D721Med (cell line): ENCODE data around the gene EHD1.

Experiments used
- DNase-seq: peaks from one replicate; pipeline ENCODE4 v3.0.0; 2011; ENCODE audit warnings: low spot score; ENCODE audit not compliant: insufficient read length
- FAIRE-seq: peaks from 2 replicates; lab custom pipeline; 2011; peaks lifted over from hg19 to GRCh38; lab: Jason Lieb, UNC
- TF ChIP-seq, protein P1 (sequence below): IDR thresholded peaks from 2 replicates; pipeline ENCODE4 v1.5.1; 2012; ENCODE audit warnings: mild to moderate bottlenecking, control low read depth; ENCODE audit not compliant: insufficient read depth; ENCODE audit errors: missing control alignments

Gene EHD1

DNA sequence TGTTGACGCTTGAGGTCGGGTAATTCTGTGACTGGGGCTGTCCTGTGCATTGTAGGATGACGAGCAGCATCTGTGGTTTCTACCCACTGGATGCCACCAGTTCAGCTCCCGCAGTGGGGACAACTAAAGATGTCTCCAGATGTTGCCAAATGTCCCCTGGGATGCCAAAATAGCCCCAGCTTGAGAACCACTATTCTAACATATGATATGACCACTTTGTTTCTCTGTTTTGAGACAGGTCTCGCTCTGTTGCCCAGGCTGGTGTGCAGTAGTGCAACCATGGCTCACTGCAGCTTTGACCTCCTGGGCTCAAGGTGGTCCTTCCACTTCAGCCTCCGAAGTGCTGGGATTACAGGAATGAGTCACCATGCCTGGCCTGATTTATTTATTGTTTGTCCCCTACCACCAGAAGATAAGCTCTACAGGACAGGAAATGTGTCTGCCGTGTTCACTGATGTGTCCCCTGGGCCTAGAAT lies 63.7 kb downstream of the EHD1 start:
- no peak for FAIRE-seq
- no peak for DNase-seq
- TF ChIP-seq, protein P1, sequence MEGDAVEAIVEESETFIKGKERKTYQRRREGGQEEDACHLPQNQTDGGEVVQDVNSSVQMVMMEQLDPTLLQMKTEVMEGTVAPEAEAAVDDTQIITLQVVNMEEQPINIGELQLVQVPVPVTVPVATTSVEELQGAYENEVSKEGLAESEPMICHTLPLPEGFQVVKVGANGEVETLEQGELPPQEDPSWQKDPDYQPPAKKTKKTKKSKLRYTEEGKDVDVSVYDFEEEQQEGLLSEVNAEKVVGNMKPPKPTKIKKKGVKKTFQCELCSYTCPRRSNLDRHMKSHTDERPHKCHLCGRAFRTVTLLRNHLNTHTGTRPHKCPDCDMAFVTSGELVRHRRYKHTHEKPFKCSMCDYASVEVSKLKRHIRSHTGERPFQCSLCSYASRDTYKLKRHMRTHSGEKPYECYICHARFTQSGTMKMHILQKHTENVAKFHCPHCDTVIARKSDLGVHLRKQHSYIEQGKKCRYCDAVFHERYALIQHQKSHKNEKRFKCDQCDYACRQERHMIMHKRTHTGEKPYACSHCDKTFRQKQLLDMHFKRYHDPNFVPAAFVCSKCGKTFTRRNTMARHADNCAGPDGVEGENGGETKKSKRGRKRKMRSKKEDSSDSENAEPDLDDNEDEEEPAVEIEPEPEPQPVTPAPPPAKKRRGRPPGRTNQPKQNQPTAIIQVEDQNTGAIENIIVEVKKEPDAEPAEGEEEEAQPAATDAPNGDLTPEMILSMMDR = no peak

DNA sequence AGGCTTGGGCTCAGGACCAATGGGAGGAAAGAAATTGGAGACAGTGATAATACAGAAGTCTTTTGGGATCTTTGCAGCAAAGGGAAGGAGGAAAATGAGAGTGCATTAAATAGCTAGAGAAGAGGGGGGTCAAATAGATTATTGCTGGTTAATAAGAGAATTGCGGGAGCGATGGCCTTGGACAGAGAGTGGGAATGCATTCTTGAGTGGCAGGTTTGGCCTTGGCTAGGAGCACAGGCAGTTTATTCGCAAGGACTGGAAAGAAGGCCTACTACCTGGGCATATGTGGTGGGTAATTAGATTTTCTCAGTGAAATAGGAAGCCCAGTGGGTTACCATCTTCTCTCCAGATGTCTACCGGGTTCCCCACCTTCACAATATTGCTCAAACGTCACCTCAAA lies 64.6 kb downstream of the EHD1 start:
- TF ChIP-seq, protein P1 = no peak
- FAIRE-seq (no peak), DNase-seq (no peak)

DNA sequence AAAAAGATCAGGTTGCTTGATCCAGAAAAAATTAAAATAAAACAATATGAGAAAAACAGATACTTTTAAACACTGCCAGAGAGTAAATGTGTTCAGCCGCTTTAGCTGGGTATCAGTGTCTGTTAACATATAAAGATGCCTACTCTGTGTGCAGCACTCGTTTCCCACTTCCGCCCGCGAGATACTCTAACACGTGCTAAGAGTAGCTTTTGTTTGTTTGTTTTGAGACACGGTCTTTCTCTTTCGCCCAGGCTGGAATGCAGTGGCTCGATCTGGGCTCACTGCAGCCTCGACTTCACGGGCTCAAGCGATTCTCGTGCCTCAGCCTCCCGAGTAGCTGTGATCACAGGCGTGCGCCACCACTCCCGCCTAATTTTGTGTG lies 67.5 kb downstream of the EHD1 start:
- FAIRE-seq = no peak
- TF ChIP-seq, protein P1 = no peak
- DNase-seq = no peak

DNA sequence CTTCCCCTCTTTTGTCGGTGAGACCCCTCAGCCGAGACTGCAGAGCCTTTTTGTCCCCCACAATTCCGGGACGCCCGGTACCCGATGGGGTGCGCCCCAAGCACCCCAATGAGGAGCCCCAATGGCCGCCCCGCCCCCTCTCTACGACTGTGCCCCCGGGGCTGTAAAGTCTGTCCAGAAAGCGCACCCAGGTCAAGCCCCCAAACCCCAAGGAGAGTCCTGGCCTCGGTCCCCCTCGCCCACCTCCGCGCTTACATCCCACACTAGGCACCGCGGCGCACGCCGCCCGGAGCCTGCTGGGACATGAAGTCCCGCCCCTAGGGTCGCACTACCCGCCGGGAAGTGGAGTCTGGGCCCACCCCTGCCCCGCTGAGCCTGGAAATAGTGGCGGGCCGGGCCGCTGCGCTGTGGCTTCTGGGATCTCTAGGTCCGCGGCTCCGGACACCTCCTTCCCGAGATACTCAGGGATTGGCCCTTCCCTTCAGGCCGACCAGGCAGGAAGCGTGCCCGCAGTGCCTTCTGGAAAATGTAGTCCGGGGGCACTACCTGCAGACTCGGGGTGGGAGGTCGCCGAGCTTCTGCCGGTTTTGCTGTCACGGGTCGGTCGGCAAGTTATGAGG lies 68.0 kb downstream of the EHD1 start, which contains the start of gene MEN1:
TSS of gene MEN1 (minus strand) at position 281 of the 620 bp plus-strand sequence. CDS start 442 bp downstream, outside the sequence.
- FAIRE-seq (no peak), DNase-seq (peak; percentile 98)
- TF ChIP-seq, protein P1 = no peak

GRCh38 chr11:64809781-64810241 lies 68.6 kb downstream of the EHD1 start:
- FAIRE-seq = no peak

DNA sequence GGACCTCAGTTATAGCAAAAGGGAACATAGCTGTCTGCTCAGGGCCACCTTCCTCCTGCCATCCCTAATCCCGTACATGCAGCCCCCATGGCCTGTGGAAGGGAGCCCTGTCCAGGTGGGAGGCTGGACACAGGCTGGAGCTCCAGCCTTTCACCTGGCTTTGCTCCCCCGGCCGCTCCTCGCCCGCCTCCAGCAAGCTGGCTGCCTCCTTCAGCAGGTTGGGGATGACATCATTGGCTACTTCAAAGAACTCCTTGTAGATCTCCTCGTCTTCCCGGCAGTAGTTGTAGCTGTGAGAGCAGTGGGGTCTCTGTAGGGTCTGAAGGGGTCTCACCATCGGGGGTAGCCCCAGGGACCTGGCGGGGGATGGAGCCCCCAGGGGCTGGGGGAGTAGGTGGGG lies 72.9 kb downstream of the EHD1 start:
- FAIRE-seq (no peak), DNase-seq (no peak)
- TF ChIP-seq, protein P1 = no peak

More at GRCh38 chr11:64809781-64810241, 68.6 kb downstream of the EHD1 start:
- no peak for DNase-seq
- TF ChIP-seq, protein P1 = no peak
